HL-60/S4 (cell line): Measurements from ENCODE around the gene CREBZF.

Experiments
- in situ Hi-C: fragments of 300-500 bp; cut with MboI; formaldehyde crosslinking; loops from 2 replicates; pipeline ENCODE4 v1.14.3; 2022; ENCODE audit warnings: low sequenced_read_pairs

The CREBZF gene

DNA sequence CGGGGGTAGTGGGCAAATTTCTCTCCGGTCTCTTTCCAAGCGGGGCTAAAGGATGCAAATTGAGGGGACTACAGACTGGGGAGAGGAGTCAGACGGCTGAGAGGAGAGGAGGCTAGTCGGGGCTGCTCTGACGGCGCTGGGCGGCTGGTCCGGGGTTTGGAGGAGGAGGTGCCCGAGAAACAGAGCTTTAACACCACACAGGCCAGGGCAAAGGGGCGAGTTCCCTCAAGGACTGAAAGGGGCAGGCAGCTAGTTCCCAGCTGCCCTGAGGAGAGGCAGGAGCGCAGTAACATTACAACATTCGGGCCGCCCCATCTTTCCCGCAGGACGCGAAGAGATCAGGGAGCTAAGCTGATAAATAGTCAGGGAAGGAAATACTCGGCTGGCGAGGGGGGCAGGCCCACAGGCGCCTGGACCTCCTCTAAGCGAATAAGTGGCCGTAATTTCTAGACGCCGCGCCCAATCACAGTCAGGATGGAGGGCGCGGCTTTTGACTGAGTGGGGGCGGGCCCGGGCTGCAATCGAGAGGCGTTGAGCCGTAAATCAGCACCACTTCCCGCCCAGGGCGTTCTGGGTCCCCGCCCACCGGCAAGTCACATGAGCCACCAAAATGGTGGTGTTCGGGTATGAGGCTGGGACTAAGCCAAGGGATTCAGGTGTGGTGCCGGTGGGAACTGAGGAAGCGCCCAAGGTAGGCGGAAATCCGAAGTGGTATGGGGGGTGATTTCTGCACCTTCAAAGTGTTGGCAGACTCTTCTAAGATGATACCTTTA lies 36.7 kb downstream of the CREBZF start, which contains the start of gene TMEM126B:
TSS of gene TMEM126B (plus strand) at position 596 of the 773 bp plus-strand sequence. CDS start at position 611, 15 bp downstream.
- in situ Hi-C loops: no loop called here

DNA sequence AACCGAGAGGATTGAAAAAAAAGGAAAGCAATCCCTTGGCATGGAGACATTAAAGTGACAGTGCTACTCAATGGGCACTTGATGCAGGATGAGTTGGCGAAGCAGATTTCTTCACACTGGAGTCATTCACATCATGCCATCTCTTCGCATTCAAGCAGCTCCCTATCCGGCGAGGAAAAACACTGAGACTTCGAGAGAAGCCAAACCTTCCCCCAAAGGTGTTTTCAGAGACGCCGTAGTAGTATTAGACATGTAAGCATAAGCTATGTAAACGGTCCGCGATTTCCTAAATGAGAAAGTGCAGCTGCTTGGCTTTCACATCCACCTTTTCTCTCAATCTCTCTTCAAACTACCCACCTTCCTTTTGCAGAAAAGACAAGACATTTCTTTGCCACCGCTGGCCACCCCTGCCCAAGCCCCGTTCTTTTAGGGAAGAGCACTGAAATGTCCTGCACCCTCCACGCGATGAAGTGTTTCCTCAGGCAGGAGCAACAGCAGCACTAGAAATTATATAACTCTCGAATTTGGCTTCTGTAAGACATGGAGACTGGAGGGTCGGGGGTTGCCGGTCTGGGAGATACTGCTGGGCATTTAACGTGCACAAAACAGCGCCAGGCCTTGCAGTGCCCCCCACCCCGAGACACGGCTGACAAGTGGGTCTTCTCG lies 37.5 kb downstream of the CREBZF start, which contains the start of gene DLG2:
TSS of gene DLG2 (minus strand) at position 13 of the 666 bp plus-strand sequence.
- in situ Hi-C loops: no loop called here

DNA sequence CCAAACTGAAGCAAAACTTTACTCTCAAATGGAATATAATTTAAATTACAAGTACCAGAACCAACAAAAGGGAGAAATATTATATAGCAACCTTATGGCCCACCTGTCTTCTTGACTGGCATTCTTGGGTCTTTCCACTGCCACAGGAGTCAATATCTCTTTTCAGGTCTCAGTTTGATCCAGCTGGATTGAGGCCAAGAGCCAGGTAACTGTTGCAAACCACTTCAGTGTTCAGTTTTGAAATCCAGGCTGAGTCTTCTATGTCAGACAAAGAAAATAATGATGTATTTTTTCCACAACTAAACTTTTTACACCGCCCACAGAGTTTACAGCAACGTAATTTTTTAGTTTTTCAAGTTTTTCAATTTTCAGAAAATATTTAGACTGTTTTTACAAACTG lies 38.4 kb downstream of the CREBZF start:
- in situ Hi-C loops: no loop called here

DNA sequence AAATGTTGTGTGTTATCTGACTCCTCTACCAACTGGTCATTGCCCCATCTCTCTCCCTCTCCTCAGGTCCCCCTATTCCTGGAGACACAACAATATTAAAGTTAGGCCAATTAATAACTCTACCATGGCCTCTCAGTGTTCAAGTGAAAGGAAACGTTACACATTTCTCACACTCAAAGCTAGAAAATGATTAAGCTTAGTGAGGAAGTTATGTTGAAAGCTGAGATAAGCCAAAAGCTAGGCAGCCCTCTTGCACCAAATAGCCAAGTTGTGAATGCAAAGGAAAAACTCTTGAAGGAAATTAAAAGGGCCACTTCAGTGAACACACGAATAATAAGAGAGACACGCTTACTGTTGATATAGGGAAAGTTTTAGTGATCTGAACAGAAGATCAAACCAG lies 44.7 kb downstream of the CREBZF start:
- in situ Hi-C loops: loop anchor here (25.0 kb wide), 1 partner anchor 592 kb away; no protein-coding TSS in a partner anchor

DNA sequence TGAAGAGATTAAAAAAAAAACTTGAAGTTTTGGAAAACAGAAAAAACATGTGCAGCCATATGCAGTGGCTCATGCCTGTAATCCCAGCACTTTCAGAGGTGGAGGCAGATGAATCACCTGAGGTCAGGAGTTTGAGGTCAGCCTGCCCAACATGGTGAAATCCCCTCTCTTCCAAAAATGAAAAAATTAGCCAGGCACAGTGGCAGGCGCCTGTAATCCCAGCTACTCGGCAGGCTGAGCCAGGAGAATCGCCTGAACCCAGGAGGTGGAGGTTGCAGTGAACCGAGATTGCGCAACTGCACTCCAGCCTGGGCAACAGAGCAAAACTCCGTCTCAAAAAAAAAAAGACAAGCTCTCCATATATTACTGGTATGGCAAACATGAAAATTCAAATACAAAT lies 45.4 kb downstream of the CREBZF start:
- in situ Hi-C loops: loop anchor here (25.0 kb wide), 1 partner anchor 593 kb away; no protein-coding TSS in a partner anchor

DNA sequence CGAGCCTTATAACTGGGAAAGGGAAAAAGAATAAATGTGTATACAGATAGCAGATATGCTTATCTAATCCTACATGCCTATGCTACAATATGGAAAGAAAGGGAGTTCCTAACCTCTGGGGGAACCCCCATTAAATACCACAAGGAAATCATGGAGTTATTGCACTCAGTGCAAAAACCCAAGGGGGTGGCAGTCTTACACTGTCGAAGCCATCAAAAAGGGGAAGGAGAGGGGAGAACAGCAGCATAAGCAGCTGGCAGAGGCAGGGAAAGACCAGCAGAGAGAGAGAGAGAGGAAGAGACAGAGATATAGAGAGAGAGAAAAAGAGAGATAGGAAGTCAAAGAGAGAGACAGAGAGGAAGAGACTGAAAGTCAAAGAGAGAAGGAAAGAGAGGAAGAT lies 53.3 kb downstream of the CREBZF start:
- in situ Hi-C loops: loop anchor here (25.0 kb wide), 1 partner anchor 601 kb away; no protein-coding TSS in a partner anchor
